OCI-LY7 (cell line): ENCODE data around the gene KLF11.

ENCODE experiments used
- CTCF ChIP-seq: fragments of 200-600 bp; sonication (generic); conservative IDR thresholded peaks from 2 replicates; pipeline ENCODE4 v1.5.1; 2014; ENCODE audit warnings: mild to moderate bottlenecking, antibody characterized with exemption, low read length, moderate library complexity, mixed read lengths
- EZH2phosphoT487 ChIP-seq: fragments of 200-600 bp; sonication (generic); IDR thresholded peaks from 2 replicates; pipeline ENCODE4 v1.6.1; 2018; ENCODE audit warnings: low read depth, borderline replicate concordance, mild to moderate bottlenecking, mixed run types, antibody characterized with exemption, low read length, moderate library complexity, mixed read lengths

- TF ChIP-seq CTCF (no peak), EZH2phosphoT487 (no peak)
Measured at GRCh38 chr2:10095175-10095574, 51.8 kb downstream of the KLF11 start.
